A549 (cell line): ENCODE measurements around the gene MYORG. TPM values are rescaled to one million over a fixed set of nuclear protein-coding genes. Genes with fewer than 3 reads are reported as not detected.
A peak's percentile ranks its signal among the peaks of the same experiment; 100 is the strongest.

Experiments used
- ATAC-seq, 2 experiments: fragments of 200-7000 bp in 1 of 2; fragments of >200 bp in 1 of 2; cut with Nextera tagmentation in 1 of 2; cut with Tn5 transposase in 1 of 2; 3 replicates each; pipeline versions ENCODE4 v1.8.0 to v1.9.1; 2018 to 2020; ENCODE audit warnings: mild to moderate bottlenecking in 1 of 2, moderate library complexity in 1 of 2
- CTCF ChIA-PET: fragments of 300-600 bp; sonication (Branson Sonifier 250); formaldehyde crosslinking; extraction: SDS; loops from one replicate; lab custom pipeline; 2021; ENCODE audit warnings: antibody characterized with exemption, inconsistent platforms; lab: Yijun Ruan, JAX
- POLR2A ChIA-PET: fragments of 350-600 bp; formaldehyde crosslinking; extraction: SDS; loops from one replicate; lab custom pipeline; 2021; ENCODE audit warnings: antibody characterized with exemption, inconsistent platforms; lab: Yijun Ruan, JAX
- DNase-seq, 2 experiments: peaks; one replicate each; pipeline versions ENCODE4 v3.0.0 to v3.0.0-alpha.2; 2011 to 2016; ENCODE audit warnings: low read depth in 1 of 2, low spot score in 1 of 2
- FAIRE-seq: peaks from 2 replicates; lab custom pipeline; 2011; peaks lifted over from hg19 to GRCh38; lab: Jason Lieb, UNC
- H3K27ac ChIP-seq, 2 experiments: fragments of >200 bp; sonication (Bioruptor Twin); formaldehyde crosslinking; 3 replicates each; pipeline ENCODE4 v1.5.1; 2016 to 2017
- H3K4me1 ChIP-seq: fragments of >200 bp; sonication (Bioruptor Twin); formaldehyde crosslinking; 3 replicates; pipeline ENCODE4 v1.6.1; 2016
- H3K4me2 ChIP-seq: fragments of >200 bp; sonication (Bioruptor Twin); formaldehyde crosslinking; 3 replicates; pipeline ENCODE4 v1.6.1; 2016
- H3K4me3 ChIP-seq: fragments of >200 bp; sonication (Bioruptor Twin); formaldehyde crosslinking; 3 replicates; pipeline ENCODE4 v1.5.1; 2016
- H3K9me3 ChIP-seq: fragments of >200 bp; sonication (Bioruptor Twin); formaldehyde crosslinking; 3 replicates; pipeline ENCODE4 v1.6.1; 2016
- ATOH8 ChIP-seq: fragments of 250-450 bp; sonication (Bioruptor Pico); IDR thresholded peaks from 2 replicates; pipeline ENCODE4 v1.5.0; 2020; ENCODE audit warnings: low read depth, mild to moderate bottlenecking, moderate library complexity
- CEBPB ChIP-seq, 2 experiments: fragments of >200 bp in 1 of 2; sonication (Bioruptor Twin) in 1 of 2; formaldehyde crosslinking in 1 of 2; IDR thresholded peaks; 2 replicates each; pipeline ENCODE4 v1.6.1; 2012 to 2016
- CHD4 ChIP-seq: fragments of 200-600 bp; sonication (generic); IDR thresholded peaks from 2 replicates; pipeline ENCODE4 v1.6.1; 2016; ENCODE audit warnings: antibody characterized with exemption, mild to moderate bottlenecking, borderline replicate concordance
- CTCF ChIP-seq: fragments of >200 bp; sonication (Bioruptor Twin); formaldehyde crosslinking; IDR thresholded peaks from 3 replicates; pipeline ENCODE4 v1.5.1; 2016
- ELK1 ChIP-seq: fragments of 150-350 bp; IDR thresholded peaks from 2 replicates; pipeline ENCODE4 v1.6.1; 2014; ENCODE audit warnings: low read depth, mild to moderate bottlenecking, low read length
- EP300 ChIP-seq, 2 experiments: fragments of >200 bp; sonication (Bioruptor Twin); formaldehyde crosslinking; IDR thresholded peaks; 2 replicates in 1 of 2; 3 replicates in 1 of 2; pipeline ENCODE4 v1.6.1; 2016 to 2017
- FOSB ChIP-seq: fragments of 250-450 bp; sonication (Bioruptor Pico); IDR thresholded peaks from 2 replicates; pipeline ENCODE4 v1.5.0; 2020; ENCODE audit warnings: mild to moderate bottlenecking, moderate library complexity
- GATA3 ChIP-seq: IDR thresholded peaks from 2 replicates; pipeline ENCODE4 v1.6.1; 2012; ENCODE audit warnings: borderline replicate concordance
- HEYL ChIP-seq: fragments of 250-450 bp; sonication (Bioruptor Pico); IDR thresholded peaks from 2 replicates; pipeline ENCODE4 v1.8.0; 2021; ENCODE audit warnings: mild to moderate bottlenecking, moderate library complexity
- HOXA7 ChIP-seq: fragments of 250-450 bp; sonication (Bioruptor Pico); IDR thresholded peaks from 2 replicates; pipeline ENCODE4 v1.5.0; 2020; ENCODE audit warnings: mild to moderate bottlenecking, moderate library complexity
- HOXB5 ChIP-seq: fragments of 250-450 bp; sonication (Bioruptor Pico); IDR thresholded peaks from 2 replicates; pipeline ENCODE4 v1.5.0; 2020; ENCODE audit warnings: mild to moderate bottlenecking, moderate library complexity
- JUNB ChIP-seq: fragments of >200 bp; sonication (Bioruptor Twin); formaldehyde crosslinking; IDR thresholded peaks from 2 replicates; pipeline ENCODE4 v1.6.1; 2016
- KDM1A ChIP-seq: fragments of 200-600 bp; sonication (generic); IDR thresholded peaks from 2 replicates; pipeline ENCODE4 v1.6.1; 2016; ENCODE audit warnings: low read depth, mild to moderate bottlenecking
- MYC ChIP-seq: IDR thresholded peaks from 2 replicates; pipeline ENCODE4 v1.6.1; 2012; ENCODE audit warnings: mild to moderate bottlenecking, inconsistent platforms, low read length, improper control_type of control experiment, borderline replicate concordance
- NR3C1 ChIP-seq: fragments of >200 bp; sonication (Bioruptor Twin); formaldehyde crosslinking; IDR thresholded peaks from 3 replicates; pipeline ENCODE4 v1.6.1; 2017
- POLR2A ChIP-seq: IDR thresholded peaks from 2 replicates; pipeline ENCODE4 v1.6.1; 2012; ENCODE audit warnings: mild to moderate bottlenecking, low read length
- RARB ChIP-seq: fragments of 250-450 bp; sonication (Bioruptor Pico); IDR thresholded peaks from 2 replicates; pipeline ENCODE4 v1.8.0; 2021; ENCODE audit warnings: mild to moderate bottlenecking, moderate library complexity
- REST ChIP-seq: fragments of 200-600 bp; sonication (generic); IDR thresholded peaks from 2 replicates; pipeline ENCODE4 v1.6.1; 2016; ENCODE audit warnings: antibody characterized with exemption, mild to moderate bottlenecking, moderate library complexity
- RFX5 ChIP-seq: fragments of 450-650 bp; IDR thresholded peaks from 2 replicates; pipeline ENCODE4 v1.7.1; 2014; ENCODE audit warnings: antibody characterized with exemption, mild to moderate bottlenecking, moderate library complexity
- RNF2 ChIP-seq: fragments of 200-600 bp; sonication (generic); IDR thresholded peaks from 2 replicates; pipeline ENCODE4 v1.6.1; 2016; ENCODE audit warnings: low read depth, mild to moderate bottlenecking, antibody characterized with exemption, moderate library complexity, borderline replicate concordance
- TFCP2L1 ChIP-seq: fragments of 250-450 bp; sonication (Bioruptor Pico); IDR thresholded peaks from 2 replicates; pipeline ENCODE4 v1.5.0; 2021; ENCODE audit warnings: mild to moderate bottlenecking
- ZC3H11A ChIP-seq: fragments of 450-650 bp; IDR thresholded peaks from 2 replicates; pipeline ENCODE4 v1.6.1; 2014; ENCODE audit warnings: antibody characterized with exemption, mild to moderate bottlenecking
- ZFP36 ChIP-seq: fragments of 450-650 bp; IDR thresholded peaks from 2 replicates; pipeline ENCODE4 v1.6.1; 2014; ENCODE audit warnings: borderline replicate concordance; ENCODE audit not compliant: partially characterized antibody
- WGBS: methylation state at CpG from one replicate; pipeline ENCODE4 v1.1.6; 2017; ENCODE audit errors: missing lambda C conversion rate; 5-methylcytosine and 5-hydroxymethylcytosine counted together
- polyA plus RNA-seq, 4 experiments: library from polyadenylated mRNA; depleted of rRNA in 3 of 4; stranded (reverse); fragments of >200 nt; fragmentation: RNase III in 1 of 4; extraction: RNeasy Plus Mini Kit Qiagen cat#74134 plus additional on column Dnase treatment in 1 of 4; gene quantifications; 2 replicates in 3 of 4; 3 replicates in 1 of 4; pipeline ENCODE4 v1.2.3, GENCODE V29; 2011 to 2017

MYORG gene
- polyA plus RNA-seq, 2 of the 4 experiments (the other 2 are of a cell fraction): 2.2 to 4.1 TPM

- ChIA-PET POLR2A (interaction anchor here (0.5 to 1.7 kb wide), 6 partner anchors 18 to 246 kb away, joined by 3 to 5 read pairs (median 4); partner anchors contain the start of gene UBAP1), CTCF (interaction anchor here (0.7 to 19.7 kb wide), 12 partner anchors 10 to 303 kb away, joined by 3 to 417 read pairs (median 12); a partner anchor contains a TSS)
- peak overlapping the region; percentile 94 for H3K4me2 ChIP-seq
- H3K9me3 ChIP-seq: no peaks in the 10 kb centered on the region
- FAIRE-seq (no peak), ATAC-seq (no peak), DNase-seq (peak in 1 of 2 experiments; percentile 21)
- H3K27ac ChIP-seq: peak overlapping the region; percentile 63 to 85; a peak in 5 of 6 replicates
- peak overlapping the region; percentile 79 for H3K4me3 ChIP-seq
- TF ChIP-seq FOSB: no peak
- TF ChIP-seq RFX5: no peak
- no peak for TF ChIP-seq JUNB
- no peak for TF ChIP-seq POLR2A
- TF ChIP-seq CHD4: no peak
- TF ChIP-seq RARB (CRISPR knock-in tag): no peak
- TF ChIP-seq HOXB5: no peak
- no peak for TF ChIP-seq GATA3
- no peak for TF ChIP-seq NR3C1
- TF ChIP-seq CTCF: no peak
- TF ChIP-seq TFCP2L1 (CRISPR knock-in tag): no peak
- no peak for TF ChIP-seq EP300 (IDR thresholded peaks at IDR 0.05)
- TF ChIP-seq RNF2: no peak
- TF ChIP-seq HEYL (CRISPR knock-in tag): no peak
- no peak for TF ChIP-seq ZFP36
- no peak for TF ChIP-seq REST
- TF ChIP-seq ELK1: no peak
- no peak for TF ChIP-seq ZC3H11A
- no peak for TF ChIP-seq ATOH8 (CRISPR knock-in tag)
- TF ChIP-seq CEBPB (IDR thresholded peaks at IDR 0.05): no peak
- peaks cover 30% of the 10 kb centered on the region for H3K4me1 ChIP-seq
- WGBS: 25% methylated on average over 20 of the region's 21 CpGs
These were observed 677 bp upstream of the MYORG start for GRCh38 chr9:34377404-34377746.

GRCh38 chr9:34375901-34376595 is 650 bp downstream of the MYORG start:
- 7% methylated on average over 21 of the region's 22 CpGs for WGBS
- POLR2A ChIA-PET: no interaction called here
- Histone ChIP-seq H3K4me1 (peaks cover 27% of the 10 kb centered on the region), H3K4me2 (peak overlapping the region; percentile 94), H3K27ac (peak overlapping the region; percentile 63 to 85), H3K4me3 (peak overlapping the region; percentile 79), H3K9me3 (no peaks in the 10 kb centered on the region)
- CTCF ChIA-PET: interaction anchor here (0.6 to 19.7 kb wide), 11 partner anchors 12 to 451 kb away, joined by 3 to 417 read pairs (median 4); a partner anchor contains a TSS
- peak; percentile 57 to 74 for DNase-seq
- no peak for FAIRE-seq
- peak; percentile 63 to 68 for ATAC-seq
- TF ChIP-seq MYC: 0 out of 2 replicates have a peak, but pooled peaks have one; percentile 31
- no peak for TF ChIP-seq KDM1A
- no peak for TF ChIP-seq HOXA7 (CRISPR knock-in tag)
- TF ChIP-seq REST: no peak
- peak; percentile 28; the same call in 2 of the 3 replicates for TF ChIP-seq CTCF
